Globus pallidus (tissue), 1 donor: Measurements from ENCODE around the gene DGKE.
A peak's percentile ranks its signal among the peaks of the same experiment; 100 is the strongest.

ENCODE experiments used
- DNase-seq: peaks from one replicate; pipeline ENCODE4 v3.0.0-alpha.2; 2015; ENCODE audit warnings: low spot score

The DGKE gene

GRCh38 chr17:56833809-56834379 lies at the start of gene DGKE, which contains the start of gene C17orf67:
TSS of gene DGKE (plus strand) at chr17:56834151. CDS start at chr17:56834796, 645 bp downstream.
TSS of gene C17orf67 (minus strand) at chr17:56833920. CDS start at chr17:56815810, 18,110 bp downstream.
- DNase-seq: peak; percentile 96

- no peak for DNase-seq
Measured at GRCh38 chr17:56785405-56785804, 48.5 kb upstream of the DGKE start.

- DNase-seq: no peak
Measured at GRCh38 chr17:56785997-56786680, 47.8 kb upstream of the DGKE start.

- DNase-seq: no peak
Measured at GRCh38 chr17:56786989-56787482, 46.9 kb upstream of the DGKE start.

- DNase-seq: no peak
Measured at GRCh38 chr17:56792267-56792666, 41.7 kb upstream of the DGKE start.

- no peak for DNase-seq
Measured at GRCh38 chr17:56793531-56793930, 40.4 kb upstream of the DGKE start.

- no peak for DNase-seq
Measured at GRCh38 chr17:56793957-56794356, 40.0 kb upstream of the DGKE start.

- DNase-seq: no peak
Measured at GRCh38 chr17:56795221-56795865, 38.6 kb upstream of the DGKE start.

GRCh38 chr17:56796536-56796935 lies 37.4 kb upstream of the DGKE start:
- no peak for DNase-seq

- DNase-seq: no peak
Measured at GRCh38 chr17:56798916-56799315, 35.0 kb upstream of the DGKE start.

GRCh38 chr17:56801459-56802178 lies 32.3 kb upstream of the DGKE start:
- no peak for DNase-seq

- DNase-seq: no peak
Measured at GRCh38 chr17:56803071-56803470, 30.9 kb upstream of the DGKE start.

- DNase-seq: no peak
Measured at GRCh38 chr17:56804454-56804853, 29.5 kb upstream of the DGKE start.

- DNase-seq: no peak
Measured at GRCh38 chr17:56806949-56807348, 27.0 kb upstream of the DGKE start.

GRCh38 chr17:56807723-56808122 lies 26.2 kb upstream of the DGKE start:
- DNase-seq: no peak

GRCh38 chr17:56808503-56808902 lies 25.4 kb upstream of the DGKE start:
- DNase-seq: no peak

GRCh38 chr17:56809106-56809819 lies 24.7 kb upstream of the DGKE start:
- DNase-seq: no peak

- no peak for DNase-seq
Measured at GRCh38 chr17:56809820-56810179, 24.2 kb upstream of the DGKE start.

GRCh38 chr17:56810343-56810742 lies 23.6 kb upstream of the DGKE start:
- no peak for DNase-seq

GRCh38 chr17:56810891-56811775 lies 22.8 kb upstream of the DGKE start:
- DNase-seq: no peak

GRCh38 chr17:56812901-56813388 lies 21.0 kb upstream of the DGKE start:
- no peak for DNase-seq
